Dendritic cell treated with granulocyte-macrophage colony-stimulating factor and Interleukin-4, amounts not matched to agents 40 ng/mL and 50 ng/mL, for 4 days (primary cell): ENCODE data around the gene ATF7.
A peak's percentile ranks its signal among the peaks of the same experiment; 100 is the strongest.

ENCODE experiments used
- H3K27ac Mint-ChIP-seq: one replicate; pipeline ENCODE4 v1.8.0; 2022; ENCODE audit warnings: mild to moderate bottlenecking, mixed read lengths
- H3K27me3 Mint-ChIP-seq: one replicate; pipeline ENCODE4 v1.8.0; 2022; ENCODE audit warnings: mild to moderate bottlenecking, mixed read lengths
- H3K36me3 Mint-ChIP-seq: one replicate; pipeline ENCODE4 v1.8.0; 2022; ENCODE audit warnings: low read depth, mixed read lengths
- H3K4me1 Mint-ChIP-seq: one replicate; pipeline ENCODE4 v1.8.0; 2022; ENCODE audit warnings: low read depth, mixed read lengths
- H3K4me3 Mint-ChIP-seq: one replicate; pipeline ENCODE4 v1.8.0; 2022; ENCODE audit warnings: mild to moderate bottlenecking, moderate library complexity, mixed read lengths
- H3K9me3 Mint-ChIP-seq: one replicate; pipeline ENCODE4 v1.8.0; 2022; ENCODE audit warnings: mixed read lengths
- intact Hi-C: fragments of 100-400 bp; cut with micrococcal nuclease; formaldehyde crosslinking; loops from one replicate; pipeline ENCODE4 v1.15.0; 2022

The ATF7 gene

GRCh38 chr12:53499266-53500141 lies 126.7 kb downstream of the ATF7 start, which contains the start of gene MAP3K12:
Gene MAP3K12, minus strand, starts transcription at chr12:53499458. Its CDS starts 12,067 bp downstream, at chr12:53487391.
- H3K4me3 Mint-ChIP-seq, result peak within 1 kb of the TSS; percentile 88
- H3K4me1 Mint-ChIP-seq, result peaks cover 70% of the 10 kb centered on the region
- H3K27me3 Mint-ChIP-seq, result no peaks in the 10 kb centered on the region
- peaks cover 33% of the 10 kb centered on the region for H3K36me3 Mint-ChIP-seq
- no peaks in the 10 kb centered on the region for H3K9me3 Mint-ChIP-seq
- peak within 1 kb of the TSS; percentile 94 for H3K27ac Mint-ChIP-seq
- intact Hi-C loops, result loop anchor here (2.0 kb wide), 2 partner anchors 47 to 179 kb away; partner anchors contain the start of genes AAAS and PCBP2

- Mint-ChIP-seq H3K27me3 (no peaks in the 10 kb centered on the region), H3K4me3 (peak overlapping the region; percentile 88), H3K9me3 (no peaks in the 10 kb centered on the region), H3K27ac (peak overlapping the region; percentile 94), H3K36me3 (peaks cover 23% of the 10 kb centered on the region), H3K4me1 (peaks cover 72% of the 10 kb centered on the region)
- intact Hi-C loops, result no loop called here
These were observed 127.9 kb downstream of the ATF7 start for GRCh38 chr12:53498235-53498630.

GRCh38 chr12:53497461-53497860 lies 128.7 kb downstream of the ATF7 start:
- Mint-ChIP-seq H3K4me3 (no peak overlapping the region), H3K36me3 (peaks cover 25% of the 10 kb centered on the region), H3K27ac (no peak overlapping the region), H3K27me3 (no peaks in the 10 kb centered on the region), H3K9me3 (no peaks in the 10 kb centered on the region), H3K4me1 (peaks cover 73% of the 10 kb centered on the region)
- intact Hi-C loops, result no loop called here

GRCh38 chr12:53496752-53497032 lies 129.5 kb downstream of the ATF7 start:
- intact Hi-C loops, result no loop called here
- no peaks in the 10 kb centered on the region for H3K9me3 Mint-ChIP-seq
- H3K27ac Mint-ChIP-seq, result peak overlapping the region; percentile 68

GRCh38 chr12:53495903-53496751 lies 130.1 kb downstream of the ATF7 start:
- Mint-ChIP-seq H3K36me3 (peaks cover 19% of the 10 kb centered on the region), H3K9me3 (no peaks in the 10 kb centered on the region), H3K27me3 (no peaks in the 10 kb centered on the region), H3K4me3 (peak overlapping the region; percentile 37), H3K27ac (peak overlapping the region; percentile 68), H3K4me1 (peaks cover 74% of the 10 kb centered on the region)
- intact Hi-C loops, result no loop called here

More at GRCh38 chr12:53496752-53497032, 129.5 kb downstream of the ATF7 start:
- H3K36me3 Mint-ChIP-seq, result peaks cover 22% of the 10 kb centered on the region
- H3K4me3 Mint-ChIP-seq, result peak overlapping the region; percentile 37
- H3K4me1 Mint-ChIP-seq, result peaks cover 73% of the 10 kb centered on the region
- no peaks in the 10 kb centered on the region for H3K27me3 Mint-ChIP-seq

- peak overlapping the region; percentile 82 for H3K4me3 Mint-ChIP-seq
- no peaks in the 10 kb centered on the region for H3K27me3 Mint-ChIP-seq
- H3K27ac Mint-ChIP-seq, result peak overlapping the region; percentile 81
- H3K4me1 Mint-ChIP-seq, result peaks cover 62% of the 10 kb centered on the region
- intact Hi-C loops, result no loop called here
- no peaks in the 10 kb centered on the region for H3K9me3 Mint-ChIP-seq
- H3K36me3 Mint-ChIP-seq, result peaks cover 9% of the 10 kb centered on the region
These were observed 132.4 kb downstream of the ATF7 start for GRCh38 chr12:53493610-53494391.

GRCh38 chr12:53492830-53493609 lies 133.2 kb downstream of the ATF7 start:
- H3K4me1 Mint-ChIP-seq, result peaks cover 54% of the 10 kb centered on the region
- no peaks in the 10 kb centered on the region for H3K9me3 Mint-ChIP-seq
- intact Hi-C loops, result no loop called here
- peak overlapping the region; percentile 81 for H3K27ac Mint-ChIP-seq
- peak overlapping the region; percentile 82 for H3K4me3 Mint-ChIP-seq
- H3K27me3 Mint-ChIP-seq, result no peaks in the 10 kb centered on the region
- peaks cover 14% of the 10 kb centered on the region for H3K36me3 Mint-ChIP-seq

GRCh38 chr12:53492188-53492587 lies 134.0 kb downstream of the ATF7 start:
- H3K36me3 Mint-ChIP-seq, result peaks cover 22% of the 10 kb centered on the region
- H3K4me1 Mint-ChIP-seq, result peaks cover 46% of the 10 kb centered on the region
- H3K4me3 Mint-ChIP-seq, result peak overlapping the region; percentile 33
- peak overlapping the region; percentile 81 for H3K27ac Mint-ChIP-seq
- intact Hi-C loops, result no loop called here
- H3K27me3 Mint-ChIP-seq, result no peaks in the 10 kb centered on the region
- no peaks in the 10 kb centered on the region for H3K9me3 Mint-ChIP-seq

- H3K36me3 Mint-ChIP-seq, result peaks cover 50% of the 10 kb centered on the region
- no peaks in the 10 kb centered on the region for H3K9me3 Mint-ChIP-seq
- H3K27ac Mint-ChIP-seq, result no peak overlapping the region
- no peak overlapping the region for H3K4me3 Mint-ChIP-seq
- peaks cover 29% of the 10 kb centered on the region for H3K4me1 Mint-ChIP-seq
- H3K27me3 Mint-ChIP-seq, result no peaks in the 10 kb centered on the region
- intact Hi-C loops, result no loop called here
These were observed 136.8 kb downstream of the ATF7 start for GRCh38 chr12:53489242-53489864.

GRCh38 chr12:53486736-53487487 lies 139.3 kb downstream of the ATF7 start:
- Mint-ChIP-seq H3K4me1 (peaks cover 4% of the 10 kb centered on the region), H3K27ac (no peak overlapping the region), H3K36me3 (peaks cover 65% of the 10 kb centered on the region), H3K9me3 (no peaks in the 10 kb centered on the region), H3K27me3 (no peaks in the 10 kb centered on the region), H3K4me3 (no peak overlapping the region)
- intact Hi-C loops, result no loop called here

GRCh38 chr12:53485955-53486735 lies 140.0 kb downstream of the ATF7 start:
- no peaks in the 10 kb centered on the region for H3K27me3 Mint-ChIP-seq
- H3K9me3 Mint-ChIP-seq, result no peaks in the 10 kb centered on the region
- H3K4me1 Mint-ChIP-seq, result no peaks in the 10 kb centered on the region
- no peak overlapping the region for H3K27ac Mint-ChIP-seq
- H3K36me3 Mint-ChIP-seq, result peaks cover 73% of the 10 kb centered on the region
- no peak overlapping the region for H3K4me3 Mint-ChIP-seq
- intact Hi-C loops, result no loop called here
